HG03064 (cell line): Measurements from ENCODE around the gene IL1RN.

ENCODE experiments used
- ATAC-seq: cut with Tn5 transposase; IDR thresholded peaks from one replicate; pipeline ENCODE4 v1.9.1; 2021; ENCODE audit warnings: low read depth; ENCODE audit not compliant: unreplicated experiment

The IL1RN gene

GRCh38 chr2:113149553-113150257 is 22.3 kb downstream of the IL1RN start:
- no peak for ATAC-seq

- no peak for ATAC-seq
Measured at GRCh38 chr2:113150258-113150601, 22.8 kb downstream of the IL1RN start.

GRCh38 chr2:113155331-113155730 is 27.9 kb downstream of the IL1RN start:
- no peak for ATAC-seq

DNA sequence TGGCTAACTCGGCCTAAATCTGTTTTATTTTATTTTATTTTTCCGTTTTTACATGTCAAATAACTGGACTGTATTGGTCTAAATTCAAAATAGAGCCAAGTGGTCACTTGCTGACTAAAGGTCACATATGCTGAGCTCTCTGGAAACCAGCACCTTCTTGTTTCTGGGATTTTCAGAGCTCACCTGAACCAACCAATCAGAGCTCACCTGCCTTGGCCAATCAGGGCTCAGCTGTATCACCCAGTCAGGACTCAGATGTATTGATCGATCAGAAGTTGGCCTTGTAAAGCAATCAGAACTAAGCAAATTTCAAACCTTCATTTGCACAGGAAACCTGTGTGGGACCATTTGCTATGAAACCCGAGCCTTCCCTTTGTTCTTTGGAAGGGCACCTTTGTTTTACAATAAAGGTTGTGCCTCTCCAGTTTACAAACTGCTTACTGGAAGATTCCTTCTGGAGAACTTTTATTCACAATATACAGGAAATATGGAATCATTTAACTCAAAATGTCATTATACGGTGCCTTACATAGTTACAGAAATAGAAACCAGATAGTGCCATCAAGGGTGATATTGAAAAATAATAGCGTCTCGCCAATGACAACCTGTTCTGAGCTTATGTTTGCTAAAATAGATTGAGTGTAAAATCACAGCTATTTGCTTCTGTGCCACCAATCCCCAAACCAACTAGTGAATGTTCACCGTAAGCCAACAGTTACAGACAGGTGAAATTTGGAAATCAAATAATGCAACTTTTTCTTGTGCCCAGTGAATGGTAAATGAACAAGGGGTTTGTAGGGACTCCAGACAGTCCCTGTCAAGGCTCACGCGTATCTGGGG is 29.1 kb downstream of the IL1RN start:
- ATAC-seq = no peak

- peak; percentile 74 for ATAC-seq
Measured at GRCh38 chr2:113157118-113157896, 29.9 kb downstream of the IL1RN start.

DNA sequence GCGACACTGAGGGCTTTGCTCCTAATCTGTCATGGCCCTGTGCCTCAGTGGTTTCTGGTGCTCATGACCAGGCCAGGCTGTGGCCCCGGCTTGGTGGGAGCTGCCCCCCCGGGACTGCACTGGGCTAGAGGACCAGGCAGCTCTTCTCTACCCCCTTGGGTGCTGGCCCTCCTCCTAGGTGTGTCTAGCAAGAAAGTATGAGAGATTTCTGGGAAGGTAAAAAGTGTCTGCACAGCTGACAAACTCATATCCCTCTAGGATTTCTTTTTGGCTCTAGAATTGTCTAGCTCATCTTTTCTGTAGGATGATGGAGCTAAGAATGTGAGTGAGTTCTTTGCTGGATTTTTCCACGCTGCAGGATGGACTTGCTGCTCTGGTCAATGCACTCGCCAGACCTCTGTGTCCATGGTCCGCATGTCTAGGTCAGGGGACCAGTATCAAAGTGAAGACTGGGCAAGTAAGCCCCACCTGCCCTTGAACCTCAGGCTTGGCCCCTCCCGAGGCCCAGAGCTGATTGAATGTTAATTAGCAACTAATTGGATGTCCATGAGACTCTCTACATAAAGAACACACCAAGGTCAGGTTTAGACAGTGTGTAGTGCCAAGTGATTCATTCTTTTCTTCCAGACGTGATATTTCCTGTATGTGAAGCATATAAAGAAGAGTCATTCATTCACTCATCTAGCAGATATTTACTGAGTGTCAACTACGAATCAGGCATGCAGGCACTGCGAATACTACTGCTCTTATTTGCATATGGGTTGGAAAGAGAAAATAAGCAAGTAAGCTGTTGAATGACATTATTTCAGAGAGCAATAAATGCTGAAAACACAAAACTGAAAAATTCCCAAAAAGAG is 30.7 kb downstream of the IL1RN start:
- ATAC-seq = no peak

DNA sequence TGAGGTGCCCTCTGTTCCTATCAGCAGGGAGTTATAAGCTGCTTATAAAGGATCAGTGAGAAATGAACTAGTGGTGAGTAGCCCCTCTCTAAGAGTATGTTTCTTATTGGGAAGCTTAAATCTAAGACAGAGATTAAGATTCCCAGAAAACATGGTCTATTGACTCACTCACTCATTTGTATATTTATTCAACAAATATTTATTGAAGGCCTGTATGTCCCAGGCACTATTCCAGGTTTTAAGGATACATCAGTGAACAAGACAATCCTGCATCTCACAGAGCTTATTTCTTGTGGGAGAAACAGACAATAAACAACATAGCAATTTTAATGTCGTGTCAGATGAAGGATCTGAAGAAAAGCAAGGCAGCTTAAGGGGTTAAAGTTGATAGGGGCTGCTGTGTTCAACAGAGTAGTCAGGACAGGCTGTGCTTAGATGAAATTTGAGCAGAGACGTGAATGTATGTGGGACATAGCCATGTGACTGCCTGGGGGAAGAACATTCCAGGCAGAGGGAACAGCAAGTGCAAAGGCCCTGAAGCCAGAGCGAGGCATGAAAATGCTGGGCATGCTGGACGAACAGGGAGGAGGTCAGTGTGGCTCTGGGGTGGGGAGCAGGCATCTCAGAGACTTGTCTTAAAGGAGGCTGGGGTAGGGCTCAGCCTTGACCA is 31.6 kb downstream of the IL1RN start:
- ATAC-seq = no peak

DNA sequence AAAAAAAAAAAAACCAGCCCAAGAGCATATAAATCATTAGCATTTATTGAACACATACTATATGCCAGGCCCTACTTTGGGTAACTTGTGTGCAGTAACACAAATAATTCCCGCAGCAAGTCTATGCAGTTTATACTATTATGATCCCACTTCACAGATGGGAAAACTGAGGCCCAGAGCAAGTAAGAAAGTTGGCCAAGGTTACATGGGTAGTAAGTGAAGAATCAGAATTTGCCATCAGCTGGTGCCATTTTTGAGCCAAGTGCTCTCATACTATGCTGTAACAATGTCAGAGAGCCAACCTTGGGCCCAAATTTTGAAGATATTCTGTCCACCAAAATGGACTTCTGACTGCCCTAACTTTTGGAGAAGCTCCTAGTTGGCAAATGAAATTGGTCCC is 32.9 kb downstream of the IL1RN start:
- ATAC-seq = no peak

DNA sequence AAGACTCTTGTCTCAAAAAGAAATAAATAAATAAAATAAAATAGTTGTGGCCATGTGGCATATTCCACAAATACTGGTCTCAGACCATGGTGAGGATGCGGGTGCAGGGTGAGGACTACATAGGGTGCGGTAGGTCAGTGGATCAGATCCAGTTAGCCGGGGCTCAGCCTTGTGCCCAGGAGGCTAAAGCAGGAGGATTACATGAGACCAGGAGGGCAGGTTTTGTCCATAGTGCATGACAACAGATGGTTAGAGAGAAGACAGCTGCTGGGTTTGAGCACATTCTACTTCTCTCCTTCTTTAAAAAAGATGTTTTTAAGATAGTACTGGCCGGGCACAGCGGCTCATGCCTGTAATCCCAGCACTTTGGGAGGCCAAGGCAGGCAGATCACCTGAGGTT is 33.6 kb downstream of the IL1RN start:
- ATAC-seq = no peak

DNA sequence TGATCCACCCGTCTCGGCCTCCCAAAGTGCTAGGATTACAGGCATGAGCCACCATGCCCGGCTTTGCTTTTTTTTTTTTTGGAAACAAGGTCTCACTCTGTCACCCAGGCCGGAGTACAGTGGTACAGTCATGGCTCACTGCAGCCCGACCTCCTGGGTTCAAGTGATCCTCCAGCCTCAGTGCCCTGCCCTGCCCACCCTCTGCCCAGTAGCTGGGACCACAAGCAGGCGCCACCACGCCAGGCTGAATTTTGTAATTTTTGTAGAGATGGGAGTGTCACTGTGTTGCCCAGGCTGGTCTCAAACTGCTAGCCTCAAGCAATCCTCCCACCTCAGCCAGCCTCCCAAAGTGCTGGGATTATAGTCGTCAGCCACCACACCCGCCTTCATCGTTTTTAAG is 34.8 kb downstream of the IL1RN start:
- ATAC-seq = no peak

DNA sequence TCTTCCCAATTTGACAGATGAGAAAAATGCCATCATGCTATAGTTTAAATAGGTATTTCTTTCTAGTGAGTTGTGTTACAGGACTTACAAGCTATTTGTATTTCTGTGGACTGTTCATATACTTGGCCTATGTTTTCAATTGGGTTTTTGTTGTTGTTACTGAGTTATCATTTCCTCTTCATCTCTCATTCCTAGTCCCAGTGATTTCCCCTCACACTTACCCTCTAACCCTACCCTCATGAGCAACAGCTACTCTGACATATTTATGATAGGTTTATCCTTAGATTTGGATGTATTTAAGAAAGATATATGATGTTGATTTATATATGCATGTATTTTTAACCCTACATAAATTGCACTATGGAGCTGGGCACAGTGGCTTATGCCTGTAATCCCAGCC is 35.5 kb downstream of the IL1RN start:
- ATAC-seq = no peak

DNA sequence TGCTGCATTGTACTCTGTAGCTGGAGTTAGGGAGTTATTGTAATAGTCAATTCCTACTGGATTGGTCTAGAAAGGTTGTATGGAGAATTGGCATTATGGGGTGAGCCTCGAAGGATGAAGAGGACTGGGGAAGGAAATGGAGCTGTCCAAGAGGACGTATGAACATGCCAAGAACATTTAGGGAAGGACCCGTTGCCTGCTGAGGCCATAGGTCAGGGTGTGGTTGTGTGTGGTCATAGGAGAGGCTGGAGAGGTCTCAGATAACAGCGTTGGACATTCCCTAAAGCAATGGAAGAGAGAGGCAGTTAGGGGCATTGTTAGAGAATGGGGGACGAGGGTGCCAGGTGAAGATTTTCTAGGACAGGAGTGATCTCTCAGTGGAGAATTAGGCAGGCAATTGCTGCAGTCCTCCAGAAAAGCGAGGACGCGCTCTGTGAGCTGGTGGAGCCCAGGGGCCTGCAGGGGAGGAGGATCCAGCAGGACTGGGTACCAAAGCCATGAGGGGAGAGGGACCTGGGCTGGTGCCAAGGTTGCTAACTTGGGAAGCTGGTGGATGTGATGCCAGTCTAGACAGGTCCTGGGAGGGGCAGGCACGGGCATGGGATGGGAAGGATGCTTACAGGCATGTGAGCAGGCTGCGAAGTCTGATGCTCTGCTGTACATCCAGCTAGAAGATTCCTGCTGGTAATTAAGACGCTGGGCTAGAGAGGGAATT is 37.0 kb downstream of the IL1RN start:
- no peak for ATAC-seq

GRCh38 chr2:113164930-113165585 is 37.7 kb downstream of the IL1RN start:
- no peak for ATAC-seq

GRCh38 chr2:113166187-113166645 is 38.8 kb downstream of the IL1RN start:
- ATAC-seq = no peak

DNA sequence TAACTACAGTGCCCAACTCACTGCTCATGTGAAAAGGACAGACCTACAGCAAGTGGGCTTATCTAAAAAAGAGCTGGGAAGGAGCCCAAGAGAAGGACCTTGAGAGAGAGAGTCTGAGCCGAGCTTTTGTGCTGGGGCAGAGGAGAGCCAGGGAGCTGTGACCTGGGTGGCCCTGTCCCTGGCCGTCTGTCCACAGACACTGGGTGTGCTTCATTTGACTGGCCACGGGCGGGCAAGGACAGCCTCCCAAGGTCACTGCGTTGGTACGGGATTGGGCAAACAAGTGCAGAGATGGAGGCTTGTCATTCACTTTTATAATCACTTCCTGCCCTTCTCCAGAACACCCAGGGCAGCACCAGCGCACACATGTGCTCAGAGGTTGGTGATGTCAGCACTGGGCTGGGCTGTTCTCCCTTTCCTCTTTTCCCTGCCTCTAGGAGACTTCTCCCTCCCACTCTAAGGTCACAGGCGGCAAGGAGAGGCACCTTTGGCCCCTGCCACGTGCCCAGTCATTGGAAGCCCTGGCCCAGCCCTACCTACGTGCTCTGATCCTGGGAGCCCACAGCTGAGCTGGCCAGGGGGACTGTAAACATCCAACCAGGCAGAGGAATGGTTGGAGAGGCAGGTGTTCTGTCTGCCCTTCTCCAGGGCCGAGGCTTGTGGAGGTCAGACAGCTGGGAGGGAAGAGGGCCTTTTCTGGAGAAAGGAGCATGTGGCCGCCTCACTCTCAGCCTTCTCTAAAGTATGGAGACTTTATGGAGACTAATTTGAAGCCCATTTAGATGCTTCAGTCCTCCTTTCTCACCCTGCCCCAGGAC is 39.9 kb downstream of the IL1RN start:
- ATAC-seq = no peak

GRCh38 chr2:113167962-113168340 is 40.6 kb downstream of the IL1RN start:
- no peak for ATAC-seq

DNA sequence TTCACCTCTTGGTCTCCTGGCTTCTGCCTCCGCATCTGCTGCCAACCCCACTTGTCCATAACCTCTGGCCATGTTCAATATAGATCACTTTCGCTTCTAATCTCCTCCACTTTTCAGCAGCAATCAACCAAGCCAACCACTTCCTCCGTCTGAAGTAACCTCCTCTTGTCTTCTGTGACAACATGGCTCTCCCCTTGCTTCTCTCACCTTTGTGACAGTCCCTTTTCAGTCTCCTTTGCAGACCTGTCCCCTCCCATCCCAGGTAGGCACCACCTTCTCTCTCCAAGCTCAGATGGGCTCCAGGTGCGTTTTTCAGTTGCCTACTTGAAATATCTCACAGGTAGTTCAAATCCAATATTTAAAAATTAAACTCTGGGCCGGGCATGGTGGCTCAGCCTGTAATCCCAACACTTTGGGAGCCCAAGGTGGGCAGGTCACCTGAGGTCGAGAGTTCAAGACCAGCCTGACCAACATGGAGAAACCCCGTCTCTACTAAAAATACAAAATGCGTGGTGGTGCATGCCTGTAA is 41.7 kb downstream of the IL1RN start:
- no peak for ATAC-seq

DNA sequence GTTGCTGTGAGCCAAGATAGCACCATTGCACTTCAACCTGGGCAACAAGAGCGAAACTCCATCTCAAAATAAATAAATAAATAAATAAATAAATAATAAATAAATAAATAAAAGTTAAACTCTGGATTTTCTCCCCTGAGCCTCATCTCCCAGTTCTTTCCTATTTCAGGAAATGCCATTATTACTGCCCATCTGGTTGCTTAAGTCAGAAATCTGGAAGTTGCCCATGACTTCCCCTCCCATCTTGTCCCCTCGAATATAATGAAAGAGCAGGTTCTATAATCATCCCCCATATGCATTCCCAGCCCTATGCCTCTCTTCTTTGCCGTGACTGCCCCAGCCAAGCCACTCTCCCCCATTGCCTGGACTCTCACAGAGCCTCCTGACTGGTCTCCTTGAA is 42.2 kb downstream of the IL1RN start:
- ATAC-seq = no peak
